Brain pericyte (primary cell): ENCODE data around the gene NR2F6.

Experiments
- DNase-seq: peaks from one replicate; pipeline ENCODE4 v3.0.0-alpha.2; 2012; ENCODE audit warnings: low read depth, low spot score

NR2F6 gene

GRCh38 chr19:17263712-17264640 is 18.3 kb upstream of the NR2F6 start:
- DNase-seq: no peak

- no peak for DNase-seq
Measured at GRCh38 chr19:17262557-17262956, 16.8 kb upstream of the NR2F6 start.

GRCh38 chr19:17260842-17261325 is 15.2 kb upstream of the NR2F6 start:
- DNase-seq: no peak

- no peak for DNase-seq
Measured at GRCh38 chr19:17259934-17260333, 14.2 kb upstream of the NR2F6 start.

- no peak for DNase-seq
Measured at GRCh38 chr19:17259118-17259780, 13.5 kb upstream of the NR2F6 start.

- DNase-seq: no peak
Measured at GRCh38 chr19:17256130-17256529, 10.4 kb upstream of the NR2F6 start.

GRCh38 chr19:17255150-17255621 is 9.5 kb upstream of the NR2F6 start:
- DNase-seq: no peak

GRCh38 chr19:17254636-17255035 is 8.9 kb upstream of the NR2F6 start:
- no peak for DNase-seq

- DNase-seq: no peak
Measured at GRCh38 chr19:17249887-17250548, 4.3 kb upstream of the NR2F6 start.

GRCh38 chr19:17248011-17248776 is 2.5 kb upstream of the NR2F6 start:
- DNase-seq: no peak

- peak; percentile 45 for DNase-seq
Measured at GRCh38 chr19:17246681-17247425, 1.1 kb upstream of the NR2F6 start.

GRCh38 chr19:17244618-17245534 is 843 bp downstream of the NR2F6 start:
- no peak for DNase-seq

GRCh38 chr19:17243830-17244617 is 1.7 kb downstream of the NR2F6 start:
- no peak for DNase-seq

- no peak for DNase-seq
Measured at GRCh38 chr19:17243211-17243829, 2.4 kb downstream of the NR2F6 start.

- no peak for DNase-seq
Measured at GRCh38 chr19:17242431-17243208, 3.1 kb downstream of the NR2F6 start.

GRCh38 chr19:17240826-17241399 is 4.8 kb downstream of the NR2F6 start:
- DNase-seq: no peak
